GM23338 (cell line): ENCODE measurements around the gene TTC12.

Experiments used
- CREB1 ChIP-seq: fragments of 250-450 bp; sonication (Bioruptor Pico); IDR thresholded peaks from 2 replicates; pipeline ENCODE4 v1.5.0; 2020; ENCODE audit warnings: low read depth, mild to moderate bottlenecking, moderate library complexity
- CTCF ChIP-seq, 2 experiments: fragments of 200-600 bp in 1 of 2; sonication (generic) in 1 of 2; conservative IDR thresholded peaks; 2 replicates each; pipeline versions ENCODE4 v1.5.1 to v1.6.1; 2016 to 2017; ENCODE audit warnings: antibody characterized with exemption in 2 of 2, low read depth in 2 of 2, mild to moderate bottlenecking in 2 of 2, moderate library complexity in 1 of 2
- EZH2 ChIP-seq: fragments of 200-600 bp; sonication (generic); IDR thresholded peaks from one replicate; pipeline ENCODE4 v1.8.0; 2017; ENCODE audit warnings: antibody characterized with exemption, mild to moderate bottlenecking, low read depth; ENCODE audit not compliant: unreplicated experiment
- EZH2phosphoT487 ChIP-seq: fragments of 200-600 bp; sonication (generic); IDR thresholded peaks from one replicate; pipeline ENCODE4 v1.8.1; 2018; ENCODE audit warnings: antibody characterized with exemption; ENCODE audit not compliant: unreplicated experiment
- JUNB ChIP-seq: IDR thresholded peaks from one replicate; pipeline ENCODE4 v1.6.1; 2016; ENCODE audit warnings: antibody characterized with exemption; ENCODE audit not compliant: unreplicated experiment
- NANOG ChIP-seq: IDR thresholded peaks from 2 replicates; pipeline ENCODE4 v1.6.1; 2016; ENCODE audit warnings: antibody characterized with exemption, borderline replicate concordance
- POLR2AphosphoS5 ChIP-seq: IDR thresholded peaks from 2 replicates; pipeline ENCODE4 v1.6.1; 2016; ENCODE audit warnings: antibody characterized with exemption, low read depth
- STAT1 ChIP-seq: IDR thresholded peaks from one replicate; pipeline ENCODE4 v1.6.1; 2016; ENCODE audit warnings: antibody characterized with exemption; ENCODE audit not compliant: unreplicated experiment
- ZNF114 ChIP-seq: fragments of 250-450 bp; sonication (Bioruptor Pico); IDR thresholded peaks from 2 replicates; pipeline ENCODE4 v1.5.0; 2020; ENCODE audit warnings: mild to moderate bottlenecking, moderate library complexity
- ZNF331 ChIP-seq: fragments of 250-450 bp; sonication (Bioruptor Pico); IDR thresholded peaks from 2 replicates; pipeline ENCODE4 v1.5.0; 2020; ENCODE audit warnings: low read depth, mild to moderate bottlenecking, moderate library complexity
- TF ChIP-seq, protein P1 (sequence below): IDR thresholded peaks from 2 replicates; pipeline ENCODE4 v1.6.1; 2016; ENCODE audit warnings: antibody characterized with exemption
- TF ChIP-seq, protein P2 (sequence below): IDR thresholded peaks from one replicate; pipeline ENCODE4 v1.6.1; 2018; ENCODE audit warnings: antibody characterized with exemption; ENCODE audit not compliant: unreplicated experiment

- no peak for TF ChIP-seq CTCF (conservative IDR thresholded peaks at IDR 0.05; ENCODE audit: low read depth in 2 of 2)
- no peak for TF ChIP-seq EZH2
- TF ChIP-seq CREB1 (CRISPR knock-in tag) = no peak
- no peak for TF ChIP-seq JUNB
- no peak for TF ChIP-seq POLR2AphosphoS5
- TF ChIP-seq ZNF114 (CRISPR knock-in tag) = no peak
- TF ChIP-seq, protein P1, sequence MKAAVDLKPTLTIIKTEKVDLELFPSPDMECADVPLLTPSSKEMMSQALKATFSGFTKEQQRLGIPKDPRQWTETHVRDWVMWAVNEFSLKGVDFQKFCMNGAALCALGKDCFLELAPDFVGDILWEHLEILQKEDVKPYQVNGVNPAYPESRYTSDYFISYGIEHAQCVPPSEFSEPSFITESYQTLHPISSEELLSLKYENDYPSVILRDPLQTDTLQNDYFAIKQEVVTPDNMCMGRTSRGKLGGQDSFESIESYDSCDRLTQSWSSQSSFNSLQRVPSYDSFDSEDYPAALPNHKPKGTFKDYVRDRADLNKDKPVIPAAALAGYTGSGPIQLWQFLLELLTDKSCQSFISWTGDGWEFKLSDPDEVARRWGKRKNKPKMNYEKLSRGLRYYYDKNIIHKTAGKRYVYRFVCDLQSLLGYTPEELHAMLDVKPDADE = no peak
- no peak for TF ChIP-seq STAT1
- no peak for TF ChIP-seq EZH2phosphoT487
- TF ChIP-seq, protein P2, sequence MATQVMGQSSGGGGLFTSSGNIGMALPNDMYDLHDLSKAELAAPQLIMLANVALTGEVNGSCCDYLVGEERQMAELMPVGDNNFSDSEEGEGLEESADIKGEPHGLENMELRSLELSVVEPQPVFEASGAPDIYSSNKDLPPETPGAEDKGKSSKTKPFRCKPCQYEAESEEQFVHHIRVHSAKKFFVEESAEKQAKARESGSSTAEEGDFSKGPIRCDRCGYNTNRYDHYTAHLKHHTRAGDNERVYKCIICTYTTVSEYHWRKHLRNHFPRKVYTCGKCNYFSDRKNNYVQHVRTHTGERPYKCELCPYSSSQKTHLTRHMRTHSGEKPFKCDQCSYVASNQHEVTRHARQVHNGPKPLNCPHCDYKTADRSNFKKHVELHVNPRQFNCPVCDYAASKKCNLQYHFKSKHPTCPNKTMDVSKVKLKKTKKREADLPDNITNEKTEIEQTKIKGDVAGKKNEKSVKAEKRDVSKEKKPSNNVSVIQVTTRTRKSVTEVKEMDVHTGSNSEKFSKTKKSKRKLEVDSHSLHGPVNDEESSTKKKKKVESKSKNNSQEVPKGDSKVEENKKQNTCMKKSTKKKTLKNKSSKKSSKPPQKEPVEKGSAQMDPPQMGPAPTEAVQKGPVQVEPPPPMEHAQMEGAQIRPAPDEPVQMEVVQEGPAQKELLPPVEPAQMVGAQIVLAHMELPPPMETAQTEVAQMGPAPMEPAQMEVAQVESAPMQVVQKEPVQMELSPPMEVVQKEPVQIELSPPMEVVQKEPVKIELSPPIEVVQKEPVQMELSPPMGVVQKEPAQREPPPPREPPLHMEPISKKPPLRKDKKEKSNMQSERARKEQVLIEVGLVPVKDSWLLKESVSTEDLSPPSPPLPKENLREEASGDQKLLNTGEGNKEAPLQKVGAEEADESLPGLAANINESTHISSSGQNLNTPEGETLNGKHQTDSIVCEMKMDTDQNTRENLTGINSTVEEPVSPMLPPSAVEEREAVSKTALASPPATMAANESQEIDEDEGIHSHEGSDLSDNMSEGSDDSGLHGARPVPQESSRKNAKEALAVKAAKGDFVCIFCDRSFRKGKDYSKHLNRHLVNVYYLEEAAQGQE = no peak
- no peak for TF ChIP-seq ZNF331
- no peak for TF ChIP-seq NANOG
Observed at GRCh38 chr11:113351480-113351879, 37.1 kb downstream of the TTC12 start.
